Activated naive CD4-positive, alpha-beta T cell treated with Interleukin-2 at 50 U/mL for 16 hours (primary cell): ENCODE data around the gene CAPN10.

Experiments
- DNase-seq: peaks from one replicate; pipeline ENCODE4 v3.0.0-alpha.2; 2020

Gene CAPN10

GRCh38 chr2:240626531-240627300 lies 40.2 kb downstream of the CAPN10 start:
- DNase-seq = peak; percentile 23

GRCh38 chr2:240627736-240628506 lies 41.4 kb downstream of the CAPN10 start:
- DNase-seq = no peak

- DNase-seq = no peak
Measured at GRCh38 chr2:240628507-240628807, 41.9 kb downstream of the CAPN10 start.

GRCh38 chr2:240628808-240629618 lies 42.5 kb downstream of the CAPN10 start:
- DNase-seq = no peak

GRCh38 chr2:240629619-240629967 lies 43.1 kb downstream of the CAPN10 start:
- DNase-seq = no peak

DNA sequence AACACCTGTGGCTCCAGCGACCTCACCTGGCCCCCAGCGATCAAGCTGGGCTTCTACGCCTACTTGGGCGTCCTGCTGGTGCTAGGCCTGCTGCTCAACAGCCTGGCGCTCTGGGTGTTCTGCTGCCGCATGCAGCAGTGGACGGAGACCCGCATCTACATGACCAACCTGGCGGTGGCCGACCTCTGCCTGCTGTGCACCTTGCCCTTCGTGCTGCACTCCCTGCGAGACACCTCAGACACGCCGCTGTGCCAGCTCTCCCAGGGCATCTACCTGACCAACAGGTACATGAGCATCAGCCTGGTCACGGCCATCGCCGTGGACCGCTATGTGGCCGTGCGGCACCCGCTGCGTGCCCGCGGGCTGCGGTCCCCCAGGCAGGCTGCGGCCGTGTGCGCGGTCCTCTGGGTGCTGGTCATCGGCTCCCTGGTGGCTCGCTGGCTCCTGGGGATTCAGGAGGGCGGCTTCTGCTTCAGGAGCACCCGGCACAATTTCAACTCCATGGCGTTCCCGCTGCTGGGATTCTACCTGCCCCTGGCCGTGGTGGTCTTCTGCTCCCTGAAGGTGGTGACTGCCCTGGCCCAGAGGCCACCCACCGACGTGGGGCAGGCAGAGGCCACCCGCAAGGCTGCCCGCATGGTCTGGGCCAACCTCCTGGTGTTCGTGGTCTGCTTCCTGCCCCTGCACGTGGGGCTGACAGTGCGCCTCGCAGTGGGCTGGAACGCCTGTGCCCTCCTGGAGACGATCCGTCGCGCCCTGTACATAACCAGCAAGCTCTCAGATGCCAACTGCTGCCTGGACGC lies 43.6 kb downstream of the CAPN10 start:
- DNase-seq = no peak

DNA sequence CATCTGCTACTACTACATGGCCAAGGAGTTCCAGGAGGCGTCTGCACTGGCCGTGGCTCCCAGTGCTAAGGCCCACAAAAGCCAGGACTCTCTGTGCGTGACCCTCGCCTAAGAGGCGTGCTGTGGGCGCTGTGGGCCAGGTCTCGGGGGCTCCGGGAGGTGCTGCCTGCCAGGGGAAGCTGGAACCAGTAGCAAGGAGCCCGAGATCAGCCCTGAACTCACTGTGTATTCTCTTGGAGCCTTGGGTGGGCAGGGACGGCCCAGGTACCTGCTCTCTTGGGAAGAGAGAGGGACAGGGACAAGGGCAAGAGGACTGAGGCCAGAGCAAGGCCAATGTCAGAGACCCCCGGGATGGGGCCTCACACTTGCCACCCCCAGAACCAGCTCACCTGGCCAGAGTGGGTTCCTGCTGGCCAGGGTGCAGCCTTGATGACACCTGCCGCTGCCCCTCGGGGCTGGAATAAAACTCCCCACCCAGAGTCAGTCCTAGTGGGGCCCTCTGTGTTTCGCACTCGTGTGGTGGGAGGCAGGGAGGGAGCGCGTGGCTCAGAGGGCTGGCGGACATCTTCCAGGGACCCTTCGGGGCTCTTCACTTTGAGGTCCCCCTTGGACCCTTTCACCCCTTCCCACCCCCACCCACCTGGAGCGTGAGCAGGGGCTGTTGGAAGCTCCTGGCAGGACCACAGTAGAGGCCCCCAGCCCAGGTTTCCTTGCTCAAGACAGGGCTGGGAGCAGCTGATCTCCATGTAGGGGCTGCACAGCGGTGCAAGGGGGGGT lies 44.4 kb downstream of the CAPN10 start:
- no peak for DNase-seq

DNA sequence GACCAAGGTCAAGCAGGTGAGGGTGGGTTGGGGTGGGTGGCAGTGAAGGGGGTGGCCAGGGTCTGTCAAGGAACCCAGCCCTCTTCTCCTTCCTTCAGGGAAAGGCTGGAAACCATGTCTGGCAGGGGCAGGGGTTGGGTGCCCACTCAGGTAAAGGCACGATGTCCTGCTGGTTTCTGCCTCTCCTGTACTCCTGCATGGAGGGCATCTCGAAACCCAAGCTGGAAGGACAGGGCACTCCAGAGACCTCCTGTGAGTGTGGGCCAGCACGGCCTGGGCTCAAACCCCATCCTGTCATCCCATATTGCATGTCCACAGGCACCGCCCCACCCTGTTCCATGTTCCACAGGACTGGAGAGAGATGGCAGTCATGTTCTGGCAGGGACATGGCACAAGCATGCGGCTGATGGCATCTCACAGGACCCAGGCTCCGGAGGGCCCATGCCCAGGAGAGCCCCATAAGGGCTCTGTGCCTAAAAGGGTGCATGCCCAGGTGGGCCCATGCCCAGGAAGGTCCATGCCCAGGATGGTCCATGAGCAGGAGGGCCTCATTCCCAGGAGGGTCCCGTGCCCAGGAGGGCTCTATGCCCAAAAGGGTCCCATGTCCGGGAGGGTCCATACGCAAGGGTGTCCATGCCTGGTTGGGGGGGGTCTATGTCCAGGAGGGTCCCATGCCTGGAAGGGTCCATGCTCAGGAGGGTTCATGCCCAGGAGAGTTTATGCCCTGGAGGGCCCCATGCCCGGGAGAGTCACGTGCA lies 45.2 kb downstream of the CAPN10 start:
- DNase-seq = no peak

- DNase-seq = no peak
Measured at GRCh38 chr2:240632306-240632721, 45.8 kb downstream of the CAPN10 start.

DNA sequence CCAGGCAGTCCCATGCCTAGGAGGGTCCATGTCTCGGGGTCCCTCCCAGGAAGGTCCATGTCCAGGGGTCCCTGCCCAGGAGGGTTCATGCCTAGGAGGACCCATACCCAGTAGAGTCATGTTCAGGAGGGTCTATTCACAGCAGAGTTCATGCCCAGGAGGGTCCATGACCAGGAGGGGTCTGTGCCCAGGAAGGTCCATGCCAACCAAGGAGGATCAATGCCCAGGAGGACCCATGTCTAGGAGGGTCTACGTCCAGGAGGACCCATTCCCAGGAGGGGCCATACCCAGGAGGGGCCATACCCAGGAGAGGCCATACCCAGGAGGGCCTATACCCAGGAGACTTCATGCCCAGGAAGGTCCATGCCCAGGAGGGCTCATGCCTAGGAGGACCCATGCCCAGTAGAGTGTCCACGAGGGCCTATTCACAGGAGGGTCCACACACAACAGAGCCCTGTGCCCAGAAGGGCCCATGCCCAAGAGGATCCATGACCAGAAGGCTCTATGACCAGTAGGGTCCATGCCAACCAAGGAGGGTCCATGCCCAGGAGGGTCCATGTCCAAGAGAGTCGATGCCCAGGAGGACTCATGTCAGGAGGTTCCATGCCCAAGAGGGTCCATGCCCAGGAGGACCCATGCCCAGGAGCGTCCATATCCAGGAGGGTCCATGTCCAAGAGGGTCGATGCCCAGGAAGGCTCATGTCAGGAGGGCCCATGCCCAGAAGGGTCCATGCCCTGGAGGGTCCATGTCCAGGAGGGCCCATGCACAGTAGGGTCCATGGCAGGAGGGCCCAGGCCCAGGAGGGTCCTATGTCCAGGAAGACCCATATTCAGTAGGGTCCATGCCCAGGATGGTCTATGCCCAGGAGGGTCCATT lies 48.8 kb downstream of the CAPN10 start:
- no peak for DNase-seq

GRCh38 chr2:240635998-240636547 lies 49.5 kb downstream of the CAPN10 start:
- DNase-seq = no peak

DNA sequence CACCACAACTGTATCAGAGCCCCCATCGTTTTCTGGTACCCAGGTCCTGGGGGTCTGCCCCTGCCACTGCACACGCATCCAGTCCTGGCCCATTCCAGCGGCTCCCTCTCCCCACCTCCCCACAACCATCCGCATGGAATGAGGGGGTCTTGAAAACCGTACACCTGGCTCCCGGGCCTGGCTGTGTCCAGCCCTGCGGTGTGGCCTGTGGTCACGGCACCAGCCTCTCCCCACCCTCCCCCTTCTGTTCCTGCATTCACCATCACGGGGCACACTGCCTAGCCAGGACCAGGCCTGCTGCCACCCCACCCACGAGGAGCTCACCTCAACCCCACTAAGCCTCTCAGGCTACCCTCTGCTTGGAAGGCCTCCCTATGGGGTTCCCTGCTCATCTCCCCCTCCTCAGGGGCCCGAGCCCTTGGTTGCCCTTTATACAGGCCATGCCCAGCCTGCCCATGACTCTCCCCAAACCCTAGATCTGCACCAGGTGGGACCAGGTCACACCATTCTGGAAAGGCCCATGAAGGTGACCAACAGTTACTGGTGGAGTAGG lies 50.1 kb downstream of the CAPN10 start:
- no peak for DNase-seq

DNA sequence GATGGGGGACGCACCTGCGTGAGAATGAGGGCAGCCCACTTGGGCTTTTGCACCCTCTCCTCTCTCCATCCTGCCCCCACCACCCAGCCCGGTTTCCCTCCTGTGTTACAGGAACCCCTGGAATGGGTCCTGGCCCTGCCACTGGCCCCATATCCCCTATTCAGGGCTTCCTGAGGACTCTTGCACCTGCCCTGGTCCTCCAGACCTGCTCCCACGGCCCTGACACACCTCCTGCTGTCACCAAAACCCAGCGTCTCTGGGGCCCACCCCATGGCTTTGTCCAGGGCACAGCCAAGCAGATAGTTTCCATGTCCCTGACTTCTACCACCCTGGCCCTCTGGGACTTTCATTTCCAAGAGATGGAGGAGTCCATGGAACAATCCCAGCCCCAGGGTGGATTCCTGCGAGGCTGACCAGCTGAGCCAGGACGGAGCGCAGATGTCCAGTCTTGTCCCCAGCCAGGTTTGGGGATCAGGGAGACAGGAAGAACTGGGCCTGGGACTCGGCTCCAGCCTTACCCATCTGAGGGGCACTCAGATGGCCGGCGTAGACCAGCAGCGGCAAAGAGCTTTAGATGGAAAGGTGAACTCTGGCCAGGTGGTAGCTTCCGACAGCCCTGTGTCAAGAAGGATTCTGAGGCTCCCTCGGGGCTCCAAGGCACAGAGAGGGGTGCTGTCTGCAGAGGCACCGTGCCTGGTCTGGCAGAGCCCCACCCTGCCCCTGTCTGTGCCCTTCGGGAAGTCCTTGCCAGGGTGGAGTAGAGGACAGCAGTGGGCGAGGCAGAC lies 50.8 kb downstream of the CAPN10 start:
- no peak for DNase-seq

DNA sequence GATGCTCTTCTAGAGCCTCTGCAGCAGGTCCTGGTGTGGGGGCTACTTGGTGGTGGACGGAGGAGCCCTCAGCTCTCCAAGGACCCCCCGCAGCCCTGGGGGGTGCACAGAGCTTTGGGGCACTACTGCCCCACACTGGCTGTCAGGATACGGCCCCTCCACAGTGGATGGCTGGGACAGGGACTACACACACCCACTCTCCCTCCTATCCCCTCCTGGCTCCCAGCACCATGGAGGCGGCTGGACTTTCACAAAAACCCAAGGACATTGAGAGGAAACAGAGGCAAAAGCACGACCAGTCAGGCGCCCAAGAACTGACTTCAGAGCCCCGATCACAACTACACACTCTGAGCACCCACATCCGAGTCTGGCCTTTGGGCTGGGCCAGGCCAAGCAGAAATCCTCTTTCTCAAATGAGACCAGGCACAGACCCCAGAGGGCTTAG lies 51.4 kb downstream of the CAPN10 start:
- no peak for DNase-seq

DNA sequence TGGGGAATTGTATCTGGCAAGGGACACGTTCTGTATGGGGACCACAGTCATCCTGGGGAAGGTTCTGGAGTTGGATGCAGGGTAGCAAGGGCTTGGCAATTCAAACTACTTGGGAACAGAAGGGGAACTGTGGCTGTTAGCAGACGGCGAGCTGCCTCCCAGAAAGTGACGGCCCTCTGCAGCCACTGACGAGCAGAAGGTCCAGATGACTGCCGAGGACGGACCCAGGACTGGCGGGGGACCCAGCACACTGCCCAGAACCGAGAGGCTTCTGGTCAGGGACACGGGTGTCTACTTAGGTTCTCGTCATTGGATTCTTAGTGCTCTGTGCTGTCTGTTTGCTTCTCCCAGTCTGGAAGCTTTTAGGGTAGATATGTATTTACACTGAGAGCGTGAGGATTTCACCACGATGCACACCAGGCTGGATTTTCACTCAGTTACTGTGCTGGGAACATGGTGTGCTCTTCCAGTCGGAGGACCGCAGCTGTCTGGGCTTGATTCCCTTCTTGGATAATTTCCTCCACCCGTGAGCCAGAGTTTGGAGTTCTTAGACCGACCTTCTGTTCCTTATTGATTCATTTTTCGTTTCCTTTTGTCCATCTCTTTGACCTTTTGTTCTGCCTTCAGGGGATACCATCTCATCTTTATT lies 52.1 kb downstream of the CAPN10 start:
- DNase-seq = no peak

GRCh38 chr2:240639566-240639965 lies 53.0 kb downstream of the CAPN10 start:
- no peak for DNase-seq

GRCh38 chr2:240640939-240641338 lies 54.4 kb downstream of the CAPN10 start:
- DNase-seq = no peak
